ENCODE data around the gene GPAT3. TPM values are rescaled to one million over a fixed set of nuclear protein-coding genes. Genes with fewer than 3 reads are reported as not detected.

Gene GPAT3
- total and polyA plus RNA-seq, 2 experiments from 2014 or later = 1.2 to 2.0 TPM

GRCh38 chr4:83613994-83614393 is 78.1 kb downstream of the GPAT3 start:
- H4K20me1 ChIP-seq (replicated peaks; ENCODE audit: insufficient read depth) = no peaks in the 10 kb centered on the region
- H3K36me3 Mint-ChIP-seq (ENCODE audit: low read depth) = peaks cover 5% of the 10 kb centered on the region; the same call in 1 of the 3 replicates
- H3K4me1 ChIP-seq (ENCODE audit: insufficient read depth) = peaks cover 32% of the 10 kb centered on the region
- H3K27ac ChIP-seq (ENCODE audit: low read depth) = no peak overlapping the region
- H3K4me3 Mint-ChIP-seq = no peak overlapping the region
- no peak for ATAC-seq
- no peaks in the 10 kb centered on the region for H3K27me3 ChIP-seq (ENCODE audit: insufficient read depth)
- no peaks in the 10 kb centered on the region for H3F3A ChIP-seq (replicated peaks; ENCODE audit: low read depth)
- no peaks in the 10 kb centered on the region for H3K27me3 Mint-ChIP-seq (ENCODE audit: insufficient read depth, low read depth, poor library complexity)
- H3K4me1 Mint-ChIP-seq = peaks cover 18% of the 10 kb centered on the region
- H3K36me3 ChIP-seq (ENCODE audit: insufficient read depth) = no peaks in the 10 kb centered on the region
- TF ChIP-seq, protein P1, sequence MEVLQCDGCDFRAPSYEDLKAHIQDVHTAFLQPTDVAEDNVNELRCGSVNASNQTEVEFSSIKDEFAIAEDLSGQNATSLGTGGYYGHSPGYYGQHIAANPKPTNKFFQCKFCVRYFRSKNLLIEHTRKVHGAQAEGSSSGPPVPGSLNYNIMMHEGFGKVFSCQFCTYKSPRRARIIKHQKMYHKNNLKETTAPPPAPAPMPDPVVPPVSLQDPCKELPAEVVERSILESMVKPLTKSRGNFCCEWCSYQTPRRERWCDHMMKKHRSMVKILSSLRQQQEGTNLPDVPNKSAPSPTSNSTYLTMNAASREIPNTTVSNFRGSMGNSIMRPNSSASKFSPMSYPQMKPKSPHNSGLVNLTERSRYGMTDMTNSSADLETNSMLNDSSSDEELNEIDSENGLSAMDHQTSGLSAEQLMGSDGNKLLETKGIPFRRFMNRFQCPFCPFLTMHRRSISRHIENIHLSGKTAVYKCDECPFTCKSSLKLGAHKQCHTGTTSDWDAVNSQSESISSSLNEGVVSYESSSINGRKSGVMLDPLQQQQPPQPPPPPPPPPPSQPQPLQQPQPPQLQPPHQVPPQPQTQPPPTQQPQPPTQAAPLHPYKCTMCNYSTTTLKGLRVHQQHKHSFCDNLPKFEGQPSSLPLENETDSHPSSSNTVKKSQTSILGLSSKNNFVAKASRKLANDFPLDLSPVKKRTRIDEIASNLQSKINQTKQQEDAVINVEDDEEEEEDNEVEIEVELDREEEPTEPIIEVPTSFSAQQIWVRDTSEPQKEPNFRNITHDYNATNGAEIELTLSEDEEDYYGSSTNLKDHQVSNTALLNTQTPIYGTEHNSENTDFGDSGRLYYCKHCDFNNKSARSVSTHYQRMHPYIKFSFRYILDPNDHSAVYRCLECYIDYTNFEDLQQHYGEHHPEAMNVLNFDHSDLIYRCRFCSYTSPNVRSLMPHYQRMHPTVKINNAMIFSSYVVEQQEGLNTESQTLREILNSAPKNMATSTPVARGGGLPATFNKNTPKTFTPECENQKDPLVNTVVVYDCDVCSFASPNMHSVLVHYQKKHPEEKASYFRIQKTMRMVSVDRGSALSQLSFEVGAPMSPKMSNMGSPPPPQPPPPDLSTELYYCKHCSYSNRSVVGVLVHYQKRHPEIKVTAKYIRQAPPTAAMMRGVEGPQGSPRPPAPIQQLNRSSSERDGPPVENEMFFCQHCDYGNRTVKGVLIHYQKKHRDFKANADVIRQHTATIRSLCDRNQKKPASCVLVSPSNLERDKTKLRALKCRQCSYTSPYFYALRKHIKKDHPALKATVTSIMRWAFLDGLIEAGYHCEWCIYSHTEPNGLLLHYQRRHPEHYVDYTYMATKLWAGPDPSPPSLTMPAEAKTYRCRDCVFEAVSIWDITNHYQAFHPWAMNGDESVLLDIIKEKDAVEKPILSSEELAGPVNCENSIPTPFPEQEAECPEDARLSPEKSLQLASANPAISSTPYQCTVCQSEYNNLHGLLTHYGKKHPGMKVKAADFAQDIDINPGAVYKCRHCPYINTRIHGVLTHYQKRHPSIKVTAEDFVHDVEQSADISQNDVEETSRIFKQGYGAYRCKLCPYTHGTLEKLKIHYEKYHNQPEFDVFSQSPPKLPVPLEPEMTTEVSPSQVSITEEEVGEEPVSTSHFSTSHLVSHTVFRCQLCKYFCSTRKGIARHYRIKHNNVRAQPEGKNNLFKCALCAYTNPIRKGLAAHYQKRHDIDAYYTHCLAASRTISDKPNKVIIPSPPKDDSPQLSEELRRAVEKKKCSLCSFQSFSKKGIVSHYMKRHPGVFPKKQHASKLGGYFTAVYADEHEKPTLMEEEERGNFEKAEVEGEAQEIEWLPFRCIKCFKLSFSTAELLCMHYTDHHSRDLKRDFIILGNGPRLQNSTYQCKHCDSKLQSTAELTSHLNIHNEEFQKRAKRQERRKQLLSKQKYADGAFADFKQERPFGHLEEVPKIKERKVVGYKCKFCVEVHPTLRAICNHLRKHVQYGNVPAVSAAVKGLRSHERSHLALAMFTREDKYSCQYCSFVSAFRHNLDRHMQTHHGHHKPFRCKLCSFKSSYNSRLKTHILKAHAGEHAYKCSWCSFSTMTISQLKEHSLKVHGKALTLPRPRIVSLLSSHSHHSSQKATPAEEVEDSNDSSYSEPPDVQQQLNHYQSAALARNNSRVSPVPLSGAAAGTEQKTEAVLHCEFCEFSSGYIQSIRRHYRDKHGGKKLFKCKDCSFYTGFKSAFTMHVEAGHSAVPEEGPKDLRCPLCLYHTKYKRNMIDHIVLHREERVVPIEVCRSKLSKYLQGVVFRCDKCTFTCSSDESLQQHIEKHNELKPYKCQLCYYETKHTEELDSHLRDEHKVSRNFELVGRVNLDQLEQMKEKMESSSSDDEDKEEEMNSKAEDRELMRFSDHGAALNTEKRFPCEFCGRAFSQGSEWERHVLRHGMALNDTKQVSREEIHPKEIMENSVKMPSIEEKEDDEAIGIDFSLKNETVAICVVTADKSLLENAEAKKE (CRISPR knock-in tag; IDR thresholded peaks at IDR 0.05) = no peak
- no peak for TF ChIP-seq ZNF331 (CRISPR knock-in tag; IDR thresholded peaks at IDR 0.05; ENCODE audit: low read depth)
- H3K9me2 ChIP-seq (ENCODE audit: insufficient read depth) = no peaks in the 10 kb centered on the region; the same call in 1 of the 2 replicates
- no peak overlapping the region for H3K4me3 ChIP-seq
- H3K4me2 ChIP-seq = no peak overlapping the region
- H3K9me3 Mint-ChIP-seq = peaks cover 19% of the 10 kb centered on the region; the same call in 2 of the 3 replicates
- H3K27ac Mint-ChIP-seq = no peak overlapping the region
- H2AFZ ChIP-seq = no peak overlapping the region
- no peak for DNase-seq (ENCODE audit: low spot score)
- no peaks in the 10 kb centered on the region for H3K79me2 ChIP-seq (replicated peaks; ENCODE audit: insufficient read depth)

GRCh38 chr4:83616252-83616651 is 80.3 kb downstream of the GPAT3 start:
- ATAC-seq = peak; percentile 38; the same call in 1 of the 3 replicates
- Histone ChIP-seq H3F3A (replicated peaks; ENCODE audit: low read depth) (no peaks in the 10 kb centered on the region), H3K27me3 (ENCODE audit: insufficient read depth) (no peaks in the 10 kb centered on the region), H2AFZ (no peak overlapping the region), H3K4me1 (ENCODE audit: insufficient read depth) (peaks cover 35% of the 10 kb centered on the region), H3K36me3 (ENCODE audit: insufficient read depth) (no peaks in the 10 kb centered on the region; the same call in 1 of the 2 replicates), H3K9me2 (ENCODE audit: insufficient read depth) (no peaks in the 10 kb centered on the region; the same call in none of the 2 replicates), H3K79me2 (replicated peaks; ENCODE audit: insufficient read depth) (no peaks in the 10 kb centered on the region), H3K27ac (ENCODE audit: low read depth) (no peak overlapping the region), H3K4me2 (no peak overlapping the region; the same call in 1 of the 2 replicates), H4K20me1 (replicated peaks; ENCODE audit: insufficient read depth) (no peaks in the 10 kb centered on the region), H3K4me3 (no peak overlapping the region)
- Mint-ChIP-seq H3K4me3 (no peak overlapping the region), H3K9me3 (peaks cover 22% of the 10 kb centered on the region), H3K27me3 (ENCODE audit: insufficient read depth, low read depth, poor library complexity) (no peaks in the 10 kb centered on the region), H3K36me3 (ENCODE audit: low read depth) (peaks cover 7% of the 10 kb centered on the region; the same call in 2 of the 3 replicates), H3K4me1 (peaks cover 18% of the 10 kb centered on the region), H3K27ac (no peak overlapping the region)
- TF ChIP-seq STAT1 (IDR thresholded peaks at IDR 0.05; ENCODE audit: unreplicated experiment) (no peak), NANOG (IDR thresholded peaks at IDR 0.05; ENCODE audit: borderline replicate concordance) (no peak), JUNB (IDR thresholded peaks at IDR 0.05; ENCODE audit: unreplicated experiment) (no peak), CREB1 (CRISPR knock-in tag; IDR thresholded peaks at IDR 0.05; ENCODE audit: low read depth) (no peak)
- TF ChIP-seq, protein P2, sequence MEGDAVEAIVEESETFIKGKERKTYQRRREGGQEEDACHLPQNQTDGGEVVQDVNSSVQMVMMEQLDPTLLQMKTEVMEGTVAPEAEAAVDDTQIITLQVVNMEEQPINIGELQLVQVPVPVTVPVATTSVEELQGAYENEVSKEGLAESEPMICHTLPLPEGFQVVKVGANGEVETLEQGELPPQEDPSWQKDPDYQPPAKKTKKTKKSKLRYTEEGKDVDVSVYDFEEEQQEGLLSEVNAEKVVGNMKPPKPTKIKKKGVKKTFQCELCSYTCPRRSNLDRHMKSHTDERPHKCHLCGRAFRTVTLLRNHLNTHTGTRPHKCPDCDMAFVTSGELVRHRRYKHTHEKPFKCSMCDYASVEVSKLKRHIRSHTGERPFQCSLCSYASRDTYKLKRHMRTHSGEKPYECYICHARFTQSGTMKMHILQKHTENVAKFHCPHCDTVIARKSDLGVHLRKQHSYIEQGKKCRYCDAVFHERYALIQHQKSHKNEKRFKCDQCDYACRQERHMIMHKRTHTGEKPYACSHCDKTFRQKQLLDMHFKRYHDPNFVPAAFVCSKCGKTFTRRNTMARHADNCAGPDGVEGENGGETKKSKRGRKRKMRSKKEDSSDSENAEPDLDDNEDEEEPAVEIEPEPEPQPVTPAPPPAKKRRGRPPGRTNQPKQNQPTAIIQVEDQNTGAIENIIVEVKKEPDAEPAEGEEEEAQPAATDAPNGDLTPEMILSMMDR (conservative IDR thresholded peaks at IDR 0.05; ENCODE audit: low read depth in 2 of 2) = no peak
- TF ChIP-seq, protein P3, sequence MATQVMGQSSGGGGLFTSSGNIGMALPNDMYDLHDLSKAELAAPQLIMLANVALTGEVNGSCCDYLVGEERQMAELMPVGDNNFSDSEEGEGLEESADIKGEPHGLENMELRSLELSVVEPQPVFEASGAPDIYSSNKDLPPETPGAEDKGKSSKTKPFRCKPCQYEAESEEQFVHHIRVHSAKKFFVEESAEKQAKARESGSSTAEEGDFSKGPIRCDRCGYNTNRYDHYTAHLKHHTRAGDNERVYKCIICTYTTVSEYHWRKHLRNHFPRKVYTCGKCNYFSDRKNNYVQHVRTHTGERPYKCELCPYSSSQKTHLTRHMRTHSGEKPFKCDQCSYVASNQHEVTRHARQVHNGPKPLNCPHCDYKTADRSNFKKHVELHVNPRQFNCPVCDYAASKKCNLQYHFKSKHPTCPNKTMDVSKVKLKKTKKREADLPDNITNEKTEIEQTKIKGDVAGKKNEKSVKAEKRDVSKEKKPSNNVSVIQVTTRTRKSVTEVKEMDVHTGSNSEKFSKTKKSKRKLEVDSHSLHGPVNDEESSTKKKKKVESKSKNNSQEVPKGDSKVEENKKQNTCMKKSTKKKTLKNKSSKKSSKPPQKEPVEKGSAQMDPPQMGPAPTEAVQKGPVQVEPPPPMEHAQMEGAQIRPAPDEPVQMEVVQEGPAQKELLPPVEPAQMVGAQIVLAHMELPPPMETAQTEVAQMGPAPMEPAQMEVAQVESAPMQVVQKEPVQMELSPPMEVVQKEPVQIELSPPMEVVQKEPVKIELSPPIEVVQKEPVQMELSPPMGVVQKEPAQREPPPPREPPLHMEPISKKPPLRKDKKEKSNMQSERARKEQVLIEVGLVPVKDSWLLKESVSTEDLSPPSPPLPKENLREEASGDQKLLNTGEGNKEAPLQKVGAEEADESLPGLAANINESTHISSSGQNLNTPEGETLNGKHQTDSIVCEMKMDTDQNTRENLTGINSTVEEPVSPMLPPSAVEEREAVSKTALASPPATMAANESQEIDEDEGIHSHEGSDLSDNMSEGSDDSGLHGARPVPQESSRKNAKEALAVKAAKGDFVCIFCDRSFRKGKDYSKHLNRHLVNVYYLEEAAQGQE (IDR thresholded peaks at IDR 0.05; ENCODE audit: unreplicated experiment) = no peak
- DNase-seq (ENCODE audit: low spot score) = peak; percentile 28

Measured in GM23338 (cell line).